Trophoblast cell (in vitro differentiated cells and primary cell): ENCODE data around the gene MYO16.

Experiments used
- DNase-seq, 2 donors: peaks; one replicate each; pipeline ENCODE4 v3.0.0-alpha.2; 2016
- H2AFZ ChIP-seq: 2 replicates; pipeline ENCODE4 v1.6.1; 2013; ENCODE audit warnings: low read length, moderate library complexity, mild to moderate bottlenecking; ENCODE audit not compliant: insufficient read depth, poor library complexity
- H2AK5ac ChIP-seq: 2 replicates; pipeline ENCODE4 v1.6.1; 2013; ENCODE audit warnings: mild to moderate bottlenecking, low read length
- H2BK120ac ChIP-seq: 2 replicates; pipeline ENCODE4 v1.6.1; 2013; ENCODE audit warnings: low read length, mild to moderate bottlenecking, moderate library complexity; ENCODE audit not compliant: insufficient read depth, poor library complexity
- H2BK12ac ChIP-seq: 2 replicates; pipeline ENCODE4 v1.6.1; 2013; ENCODE audit warnings: mild to moderate bottlenecking, low read length, moderate library complexity
- H2BK5ac ChIP-seq: 2 replicates; pipeline ENCODE4 v1.6.1; 2013; ENCODE audit warnings: low read length, low read depth, moderate library complexity, mild to moderate bottlenecking; ENCODE audit not compliant: poor library complexity
- H3K14ac ChIP-seq: 2 replicates; pipeline ENCODE4 v1.6.1; 2013; ENCODE audit warnings: mild to moderate bottlenecking, low read length
- H3K18ac ChIP-seq: 2 replicates; pipeline ENCODE4 v1.6.1; 2013; ENCODE audit warnings: mild to moderate bottlenecking, low read length
- H3K23ac ChIP-seq: 2 replicates; pipeline ENCODE4 v1.6.1; 2013; ENCODE audit warnings: low read length
- H3K27ac ChIP-seq: 2 replicates; pipeline ENCODE4 v1.5.1; 2013; ENCODE audit warnings: low read depth, mild to moderate bottlenecking, inconsistent platforms, low read length, moderate library complexity
- H3K27me3 ChIP-seq: 2 replicates; pipeline ENCODE4 v1.6.1; 2013; ENCODE audit warnings: inconsistent platforms, mild to moderate bottlenecking, low read length, moderate library complexity; ENCODE audit not compliant: insufficient read depth
- H3K36me3 ChIP-seq, 2 experiments: 1 replicate in 1 of 2; 2 replicates in 1 of 2; pipeline ENCODE4 v1.6.1; 2013; ENCODE audit warnings: low read length in 2 of 2, mild to moderate bottlenecking in 2 of 2, moderate library complexity in 1 of 2; ENCODE audit not compliant: insufficient read depth in 2 of 2, control insufficient read depth in 1 of 2
- H3K4ac ChIP-seq: 2 replicates; pipeline ENCODE4 v1.6.1; 2013; ENCODE audit warnings: low read depth, mild to moderate bottlenecking, low read length, moderate library complexity
- H3K4me1 ChIP-seq, 2 experiments: 1 replicate in 1 of 2; 2 replicates in 1 of 2; pipeline ENCODE4 v1.6.1; 2013; ENCODE audit warnings: low read length in 2 of 2, mild to moderate bottlenecking in 2 of 2, moderate library complexity in 1 of 2; ENCODE audit not compliant: insufficient read depth in 2 of 2, control insufficient read depth in 1 of 2
- H3K4me2 ChIP-seq: 2 replicates; pipeline ENCODE4 v1.6.1; 2013; ENCODE audit warnings: inconsistent platforms, mild to moderate bottlenecking, low read length, moderate library complexity
- H3K4me3 ChIP-seq: 2 replicates; pipeline ENCODE4 v1.5.1; 2013; ENCODE audit warnings: mild to moderate bottlenecking, low read depth, low read length, inconsistent platforms
- H3K79me1 ChIP-seq: one replicate; pipeline ENCODE4 v1.6.1; 2013; ENCODE audit warnings: low read length
- H3K79me2 ChIP-seq: 2 replicates; pipeline ENCODE4 v1.6.1; 2013; ENCODE audit warnings: low read length, mild to moderate bottlenecking; ENCODE audit not compliant: control insufficient read depth, insufficient read depth, poor library complexity
- H3K9ac ChIP-seq: 2 replicates; pipeline ENCODE4 v1.6.1; 2013; ENCODE audit warnings: mild to moderate bottlenecking, low read length
- H3K9me3 ChIP-seq: 2 replicates; pipeline ENCODE4 v1.6.1; 2013; ENCODE audit warnings: low read depth, mild to moderate bottlenecking, control low read depth, inconsistent platforms, low read length; ENCODE audit not compliant: insufficient read depth
- H4K12ac ChIP-seq: 2 replicates; pipeline ENCODE4 v1.6.1; 2013; ENCODE audit warnings: low read depth, mild to moderate bottlenecking, low read length, moderate library complexity
- H4K8ac ChIP-seq: 2 replicates; pipeline ENCODE4 v1.6.1; 2013; ENCODE audit warnings: low read depth, mild to moderate bottlenecking, low read length, moderate library complexity
- H4K91ac ChIP-seq: one replicate; pipeline ENCODE4 v1.6.1; 2013; ENCODE audit warnings: low read depth, mild to moderate bottlenecking, low read length, moderate library complexity
- WGBS: extraction: QIAGEN DNeasy Blood & Tissue Kit; methylation state at CpG from one replicate; pipeline ENCODE4 v1.1.7; 2013; ENCODE audit warnings: missing lambda C conversion rate; ENCODE audit not compliant: insufficient read length, insufficient coverage; ENCODE audit errors: extremely low coverage; 5-methylcytosine and 5-hydroxymethylcytosine counted together

MYO16 gene

DNA sequence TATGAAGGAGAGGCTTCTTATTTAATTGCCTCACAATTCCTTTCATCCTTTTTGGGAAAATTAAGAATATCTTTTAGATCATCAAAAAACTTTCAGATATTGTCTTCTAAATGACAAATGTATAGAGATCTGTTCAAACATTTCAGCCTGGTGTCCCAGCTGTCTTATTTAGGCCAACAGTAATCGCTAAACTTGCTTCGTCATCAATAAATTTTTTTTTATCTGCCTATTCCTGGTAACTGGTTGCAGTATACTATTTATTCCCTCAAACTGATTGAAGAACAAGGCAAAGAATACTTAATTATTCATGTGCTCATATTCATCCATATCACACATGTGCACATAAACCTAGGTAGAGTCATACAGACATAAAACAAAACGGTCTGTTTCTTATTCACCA is 5.3 kb upstream of the MYO16 start:
- H2BK120ac ChIP-seq, result no peak overlapping the region
- no peaks in the 10 kb centered on the region for H3K36me3 ChIP-seq
- peaks cover 2% of the 10 kb centered on the region for H3K9me3 ChIP-seq
- no peak overlapping the region for H3K4me2 ChIP-seq
- no peaks in the 10 kb centered on the region for H3K79me1 ChIP-seq
- no peak overlapping the region for H4K12ac ChIP-seq
- H3K27me3 ChIP-seq, result no peaks in the 10 kb centered on the region
- no peak overlapping the region for H3K9ac ChIP-seq
- H4K8ac ChIP-seq, result no peak overlapping the region
- no CpG with 5 or more reads among the region's 3 CpGs for WGBS
- no peak overlapping the region for H2BK12ac ChIP-seq
- no peak for DNase-seq
- no peak overlapping the region for H2BK5ac ChIP-seq
- H3K4me3 ChIP-seq, result no peak overlapping the region
- no peak overlapping the region for H3K14ac ChIP-seq
- H3K79me2 ChIP-seq, result no peaks in the 10 kb centered on the region
- H2AK5ac ChIP-seq, result no peak overlapping the region
- H2AFZ ChIP-seq, result no peak overlapping the region
- no peak overlapping the region for H4K91ac ChIP-seq
- H3K27ac ChIP-seq, result no peak overlapping the region
- no peak overlapping the region for H3K4ac ChIP-seq
- no peaks in the 10 kb centered on the region for H3K4me1 ChIP-seq
- no peak overlapping the region for H3K23ac ChIP-seq
- no peak overlapping the region for H3K18ac ChIP-seq

DNA sequence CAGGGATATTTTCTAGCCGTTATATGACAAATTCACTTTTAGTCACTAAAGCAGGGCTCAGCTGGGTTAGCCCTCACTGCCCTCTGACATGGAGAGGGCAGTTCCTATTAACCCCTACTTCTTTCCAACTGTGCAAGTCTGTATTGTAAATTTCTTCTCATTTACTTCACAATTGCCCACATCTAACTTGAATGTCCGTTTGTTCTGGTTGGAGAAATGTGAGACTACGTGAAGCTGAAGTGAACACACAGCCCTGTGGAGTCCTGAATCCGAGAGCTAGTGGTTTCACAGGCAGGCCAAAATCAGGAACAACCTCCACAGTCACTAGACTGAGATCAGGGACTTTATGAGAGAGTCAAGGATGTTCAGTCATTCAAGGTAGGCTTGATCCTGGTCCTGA is 4.4 kb upstream of the MYO16 start:
- Histone ChIP-seq H3K36me3 (no peaks in the 10 kb centered on the region), H3K4ac (no peak overlapping the region), H4K8ac (no peak overlapping the region), H2AFZ (no peak overlapping the region), H2AK5ac (no peak overlapping the region), H3K27me3 (no peaks in the 10 kb centered on the region), H3K23ac (no peak overlapping the region), H3K4me1 (no peaks in the 10 kb centered on the region), H3K4me2 (no peak overlapping the region), H3K18ac (no peak overlapping the region), H3K9ac (no peak overlapping the region), H4K12ac (no peak overlapping the region), H3K27ac (no peak overlapping the region), H3K14ac (no peak overlapping the region), H3K79me2 (no peaks in the 10 kb centered on the region), H3K4me3 (no peak overlapping the region), H3K9me3 (peaks cover 2% of the 10 kb centered on the region), H3K79me1 (no peaks in the 10 kb centered on the region), H2BK120ac (no peak overlapping the region), H2BK12ac (no peak overlapping the region), H2BK5ac (no peak overlapping the region), H4K91ac (no peak overlapping the region)
- DNase-seq, result no peak
- WGBS, result no CpG with 5 or more reads among the region's 4 CpGs

- Histone ChIP-seq H3K4me3 (no peak overlapping the region), H2BK5ac (no peak overlapping the region), H4K91ac (no peak overlapping the region), H3K4ac (no peak overlapping the region), H3K27me3 (no peaks in the 10 kb centered on the region), H2AK5ac (no peak overlapping the region), H4K8ac (no peak overlapping the region), H2BK12ac (no peak overlapping the region), H3K18ac (no peak overlapping the region), H3K36me3 (no peaks in the 10 kb centered on the region), H2BK120ac (no peak overlapping the region), H2AFZ (no peak overlapping the region), H3K9me3 (no peaks in the 10 kb centered on the region), H3K79me1 (no peaks in the 10 kb centered on the region), H3K4me2 (no peak overlapping the region), H3K14ac (no peak overlapping the region), H3K9ac (no peak overlapping the region), H3K4me1 (no peaks in the 10 kb centered on the region), H3K23ac (no peak overlapping the region), H3K79me2 (no peaks in the 10 kb centered on the region), H3K27ac (no peak overlapping the region), H4K12ac (no peak overlapping the region)
- WGBS, result no CpG with 5 or more reads among the region's 1 CpG
- no peak for DNase-seq
Measured at GRCh38 chr13:108629988-108630387, 577 bp downstream of the MYO16 start.

DNA sequence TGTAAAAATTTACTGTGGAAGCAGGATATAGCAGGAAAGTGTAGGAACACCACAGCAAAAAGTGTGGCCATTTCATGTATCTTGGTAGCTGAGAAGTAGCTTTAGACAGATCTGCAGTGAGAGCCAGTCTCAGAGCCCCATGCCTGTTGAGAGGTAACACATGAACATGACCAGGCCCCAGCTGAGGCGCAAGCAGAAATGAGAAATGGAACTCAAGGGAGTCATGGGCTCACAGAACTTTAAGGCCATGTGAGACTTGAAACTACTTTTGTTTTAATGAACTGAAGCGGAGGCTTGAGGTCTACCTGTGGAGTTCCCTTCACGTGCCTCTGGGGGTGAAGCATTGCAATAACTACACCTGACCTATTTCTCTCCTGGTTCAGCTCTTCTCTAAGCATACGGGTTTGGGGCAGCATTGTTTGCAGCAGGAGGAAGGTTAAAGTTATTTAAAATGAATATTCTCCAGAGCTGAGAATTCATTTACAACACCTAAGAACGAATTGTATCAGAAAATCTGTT is 3.3 kb downstream of the MYO16 start:
- Histone ChIP-seq H3K79me1 (no peaks in the 10 kb centered on the region), H3K9me3 (no peaks in the 10 kb centered on the region), H3K27me3 (no peaks in the 10 kb centered on the region), H3K27ac (no peak overlapping the region), H2AK5ac (no peak overlapping the region), H2BK120ac (no peak overlapping the region), H3K79me2 (no peaks in the 10 kb centered on the region), H3K14ac (no peak overlapping the region), H2AFZ (no peak overlapping the region), H3K9ac (no peak overlapping the region), H4K91ac (no peak overlapping the region), H3K23ac (no peak overlapping the region), H3K36me3 (no peaks in the 10 kb centered on the region), H2BK12ac (no peak overlapping the region), H3K4me2 (no peak overlapping the region), H3K4ac (no peak overlapping the region), H4K8ac (no peak overlapping the region), H2BK5ac (no peak overlapping the region), H3K4me3 (no peak overlapping the region), H3K18ac (no peak overlapping the region), H4K12ac (no peak overlapping the region), H3K4me1 (no peaks in the 10 kb centered on the region)
- DNase-seq, result no peak
- no CpG with 5 or more reads among the region's 5 CpGs for WGBS
